NCI-H1694 (cell line): ENCODE measurements around the gene PRKCA.

Experiments
- DNase-seq: peaks from one replicate; lab custom pipeline; 2025; lab: John Stamatoyannopoulos, UW

PRKCA gene

GRCh38 chr17:66655461-66655860, 353.0 kb downstream of the PRKCA start:
- DNase-seq = no peak

GRCh38 chr17:66655861-66656260, 353.4 kb downstream of the PRKCA start:
- no peak for DNase-seq

- no peak for DNase-seq
Observed at GRCh38 chr17:66661411-66662256, 359.2 kb downstream of the PRKCA start.

GRCh38 chr17:66662496-66662895, 360.1 kb downstream of the PRKCA start:
- DNase-seq = no peak

- DNase-seq = no peak
Observed at GRCh38 chr17:66663041-66663606, 360.7 kb downstream of the PRKCA start.

GRCh38 chr17:66664336-66664735, 361.9 kb downstream of the PRKCA start:
- DNase-seq = no peak

- DNase-seq = no peak
Observed at GRCh38 chr17:66665194-66665593, 362.8 kb downstream of the PRKCA start.

GRCh38 chr17:66667090-66667489, 364.7 kb downstream of the PRKCA start:
- no peak for DNase-seq

- DNase-seq = no peak
Observed at GRCh38 chr17:66667491-66668030, 365.1 kb downstream of the PRKCA start.

GRCh38 chr17:66670206-66670605, 367.8 kb downstream of the PRKCA start:
- DNase-seq = no peak

- DNase-seq = no peak
Observed at GRCh38 chr17:66671156-66671555, 368.7 kb downstream of the PRKCA start.

GRCh38 chr17:66673668-66674276, 371.4 kb downstream of the PRKCA start:
- DNase-seq = no peak

GRCh38 chr17:66675273-66675990, 373.0 kb downstream of the PRKCA start:
- DNase-seq = no peak

- DNase-seq = no peak
Observed at GRCh38 chr17:66675991-66676371, 373.6 kb downstream of the PRKCA start.

- DNase-seq = no peak
Observed at GRCh38 chr17:66676421-66676820, 374.0 kb downstream of the PRKCA start.

GRCh38 chr17:66677201-66677981, 375.0 kb downstream of the PRKCA start:
- no peak for DNase-seq

GRCh38 chr17:66678061-66678460, 375.6 kb downstream of the PRKCA start:
- no peak for DNase-seq

- no peak for DNase-seq
Observed at GRCh38 chr17:66678827-66679226, 376.4 kb downstream of the PRKCA start.

- DNase-seq = no peak
Observed at GRCh38 chr17:66679631-66680517, 377.5 kb downstream of the PRKCA start.

GRCh38 chr17:66682283-66682682, 379.9 kb downstream of the PRKCA start:
- no peak for DNase-seq

GRCh38 chr17:66684261-66684660, 381.8 kb downstream of the PRKCA start:
- no peak for DNase-seq
